HL-60/S4 treated with phorbol 12-myristate 13-acetate at 8.2 ng/mL for 4 days and 3 days (cell line): ENCODE data around the gene RCAN2.

Source experiments
- in situ Hi-C: fragments of 300-500 bp; cut with MboI; formaldehyde crosslinking; loops from 2 replicates; pipeline ENCODE4 v1.15.0; 2022; ENCODE audit warnings: low sequenced_read_pairs

RCAN2 gene

DNA sequence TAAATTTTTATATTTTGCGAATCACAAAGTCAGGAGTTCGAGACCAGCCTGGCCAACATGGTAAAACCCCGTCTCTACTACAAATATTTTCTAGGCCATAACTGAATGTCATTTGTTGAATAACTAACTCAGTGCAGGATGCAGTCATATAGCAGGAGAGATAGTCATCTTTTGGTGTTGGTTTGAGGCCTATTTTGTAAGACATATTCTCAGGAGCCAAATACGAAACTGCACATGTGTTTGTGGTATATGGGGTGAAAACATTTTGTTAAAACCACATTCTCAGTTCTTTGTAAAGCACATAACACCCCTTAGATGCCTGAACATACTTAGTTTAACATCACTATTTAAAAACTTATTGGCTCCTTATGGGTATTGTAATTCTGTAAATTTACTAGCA is 315.8 kb downstream of the RCAN2 start:
- in situ Hi-C loops = no loop called here

DNA sequence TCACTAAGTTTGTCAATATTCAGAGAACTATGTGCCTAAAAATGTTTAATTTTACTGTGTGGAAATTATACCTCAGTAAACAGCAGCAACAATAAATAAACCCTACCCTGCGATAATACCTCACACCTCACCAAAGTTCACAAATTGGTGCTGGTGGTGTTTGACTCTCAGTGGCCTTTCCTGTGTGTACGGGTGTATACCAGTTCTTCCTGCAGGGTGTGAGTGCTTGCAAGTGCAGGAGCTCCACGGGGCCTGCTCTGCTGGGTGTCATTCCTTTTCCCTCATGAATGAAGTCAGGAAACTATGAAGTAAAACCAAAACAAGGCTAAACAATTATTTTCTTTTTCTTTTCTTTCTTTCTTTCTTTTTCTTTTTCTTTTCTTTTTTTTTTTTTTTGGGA is 316.3 kb downstream of the RCAN2 start:
- in situ Hi-C loops = no loop called here

DNA sequence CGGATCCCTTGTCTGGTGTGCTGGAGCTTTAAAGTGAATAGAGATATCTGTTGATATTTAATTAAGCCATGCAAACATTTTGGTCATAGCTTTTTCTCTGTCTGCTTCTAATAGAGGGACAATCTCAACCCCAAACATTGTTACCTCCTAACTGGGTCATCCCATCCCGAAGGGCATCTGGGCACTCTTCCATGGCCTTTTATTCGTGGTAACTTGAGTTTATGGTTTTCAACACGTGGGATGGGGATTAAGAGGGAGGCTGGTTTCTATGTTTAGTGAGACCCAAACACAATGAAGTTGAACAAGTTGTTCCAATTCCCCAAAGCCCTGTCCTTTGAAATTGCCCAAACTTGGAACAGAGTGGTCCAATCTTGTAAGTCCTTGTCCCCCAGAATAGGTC is 319.1 kb downstream of the RCAN2 start:
- in situ Hi-C loops = no loop called here
